ENCODE measurements around the gene SCGB3A1. TPM values are rescaled to one million over a fixed set of nuclear protein-coding genes. Genes with fewer than 3 reads are reported as not detected.

Gene SCGB3A1
- total and polyA plus RNA-seq, 5 donors = not detected

DNA sequence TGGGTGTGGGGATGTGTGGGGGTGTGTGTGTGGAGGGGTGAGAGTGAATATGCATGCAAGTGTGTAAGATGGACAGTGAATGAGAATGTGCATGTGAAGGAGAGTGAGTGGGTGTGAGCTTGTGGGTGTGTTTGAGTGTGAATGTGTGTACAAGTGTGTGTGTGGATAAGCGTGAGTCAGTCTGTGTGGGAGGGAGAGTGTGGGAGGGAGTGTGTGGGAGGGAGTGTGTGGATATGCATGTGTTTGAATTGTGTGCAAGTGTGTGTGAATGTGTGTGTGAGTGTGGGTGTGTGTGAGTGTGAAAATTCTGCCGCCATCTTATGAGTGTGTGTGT lies 3.7 kb upstream of the SCGB3A1 start:
- Histone ChIP-seq H3K4me1 (ENCODE audit: control insufficient read depth, insufficient read depth, low read length) (no peaks in the 10 kb centered on the region), H3K27ac (ENCODE audit: low read length) (no peak overlapping the region), H3K9me3 (ENCODE audit: control insufficient read depth, low read length) (no peaks in the 10 kb centered on the region), H3K4me3 (ENCODE audit: low read length) (no peak overlapping the region), H3K27me3 (ENCODE audit: control insufficient read depth, insufficient read depth) (no peaks in the 10 kb centered on the region)
- ATAC-seq = no peak
- WGBS = 82% methylated on average over 2 of the region's 2 CpGs
- intact Hi-C loops (cut with DNase I) = no loop called here
- DNase-seq = no peak

DNA sequence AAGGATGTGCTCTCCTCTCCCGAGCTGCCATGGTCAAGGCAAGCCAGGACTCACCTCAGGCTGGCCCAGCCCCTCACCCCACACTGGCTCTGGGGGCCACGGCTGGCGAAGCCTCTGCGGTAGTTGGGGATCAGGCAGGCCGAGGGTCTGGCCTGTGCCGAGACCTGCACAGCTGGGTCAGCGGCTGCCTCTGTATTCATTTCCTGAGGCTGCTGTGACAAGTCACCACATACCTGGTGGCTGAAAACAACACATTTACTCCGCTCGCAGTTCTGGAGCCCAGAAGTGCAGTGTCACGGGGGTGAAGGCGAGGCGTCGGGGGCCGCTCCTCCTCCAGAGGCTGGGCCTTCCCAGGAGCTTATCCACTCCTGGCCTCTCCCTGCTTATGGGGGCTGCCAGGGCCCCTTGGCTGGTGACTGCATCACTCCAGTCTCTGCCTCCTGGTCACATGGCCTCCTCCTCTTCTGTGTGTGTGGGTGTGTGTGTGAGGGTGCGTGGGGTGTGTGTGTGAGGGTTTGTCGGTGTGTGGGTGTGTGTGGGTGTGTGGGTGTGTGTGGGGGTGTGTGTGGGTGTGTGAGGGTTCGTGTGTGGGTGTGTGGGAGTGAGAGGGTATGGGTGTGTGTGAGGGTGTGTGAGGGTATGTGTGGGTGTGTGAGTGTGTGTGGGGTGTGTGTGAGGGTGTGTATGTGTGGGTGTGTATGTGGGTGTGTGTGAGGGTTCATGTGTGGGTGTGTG lies 3.2 kb upstream of the SCGB3A1 start:
- WGBS = 84% methylated on average over 17 of the region's 17 CpGs
- DNase-seq = peak in 1 of 3 donors; percentile 26
- no peaks in the 10 kb centered on the region for H3K27me3 ChIP-seq (ENCODE audit: control insufficient read depth, insufficient read depth)
- ATAC-seq = no peak
- no peak overlapping the region for H3K27ac ChIP-seq (ENCODE audit: low read length)
- H3K4me3 ChIP-seq (ENCODE audit: low read length) = no peak overlapping the region
- no peaks in the 10 kb centered on the region for H3K4me1 ChIP-seq (ENCODE audit: control insufficient read depth, insufficient read depth, low read length)
- no peaks in the 10 kb centered on the region for H3K9me3 ChIP-seq (ENCODE audit: control insufficient read depth, low read length)
- intact Hi-C loops (cut with DNase I) = no loop called here

DNA sequence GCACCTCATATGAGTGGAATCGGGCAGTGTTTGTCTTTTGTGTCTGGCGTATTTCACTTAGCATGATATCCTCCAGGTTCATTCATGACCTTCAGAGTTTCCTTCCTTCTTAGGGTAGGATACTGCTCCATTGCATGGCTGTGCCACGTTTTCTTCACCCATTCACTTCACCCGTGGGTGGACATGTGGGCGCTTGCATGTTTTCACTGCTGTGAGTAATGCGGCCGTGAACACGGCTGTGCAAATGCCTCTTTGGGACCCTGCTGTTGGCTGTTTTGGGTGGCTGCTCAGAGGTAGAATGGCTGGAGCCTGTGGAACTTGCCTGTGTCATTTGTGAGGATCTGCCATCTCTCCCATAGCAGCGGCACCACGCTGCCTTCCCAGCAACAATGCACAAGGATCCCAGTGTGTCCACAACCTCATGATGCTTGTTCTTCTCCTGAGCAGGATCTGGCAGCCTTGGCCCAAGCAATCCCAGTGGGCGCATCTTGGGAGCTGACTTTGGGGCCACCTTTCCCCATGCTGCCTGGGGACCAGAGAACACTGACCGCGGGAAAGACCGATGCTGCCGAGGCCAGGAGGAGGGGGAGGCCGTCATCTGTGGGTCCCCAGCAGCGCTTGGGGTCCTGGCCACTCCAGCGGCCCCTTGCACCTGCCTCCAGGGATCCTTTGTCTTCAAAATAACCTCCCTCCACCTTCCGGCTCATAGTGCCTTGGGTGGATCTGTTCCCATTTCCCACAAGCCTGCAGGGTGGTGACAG lies 2.3 kb upstream of the SCGB3A1 start:
- Histone ChIP-seq H3K4me3 (ENCODE audit: low read length) (no peak overlapping the region), H3K27me3 (ENCODE audit: control insufficient read depth, insufficient read depth) (no peaks in the 10 kb centered on the region), H3K4me1 (ENCODE audit: control insufficient read depth, insufficient read depth, low read length) (no peaks in the 10 kb centered on the region), H3K27ac (ENCODE audit: low read length) (no peak overlapping the region), H3K9me3 (ENCODE audit: control insufficient read depth, low read length) (no peaks in the 10 kb centered on the region)
- intact Hi-C loops (cut with DNase I) = no loop called here
- WGBS = 90% methylated on average over 19 of the region's 19 CpGs
- ATAC-seq (no peak), DNase-seq (peak in 1 of 3 donors; percentile 36)

DNA sequence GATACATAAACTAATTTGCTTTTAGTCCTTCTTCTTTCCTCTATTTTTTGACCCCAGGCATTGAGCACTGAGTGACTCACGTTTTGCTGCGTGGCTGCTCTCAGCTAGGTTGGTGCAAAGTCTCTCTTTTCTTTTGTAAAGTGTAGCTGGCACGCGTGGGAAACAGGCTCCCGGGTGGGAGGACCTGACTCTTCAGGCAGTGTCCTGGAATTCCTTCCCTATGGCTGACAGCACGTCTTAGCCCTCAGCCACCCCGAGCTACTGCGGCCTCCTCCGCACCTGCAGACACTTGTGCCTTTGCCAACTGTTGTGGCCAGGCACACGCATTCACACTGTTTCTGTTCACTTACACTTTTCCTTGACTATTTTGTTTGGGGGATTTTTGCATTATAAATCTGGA lies 877 bp upstream of the SCGB3A1 start:
- no peaks in the 10 kb centered on the region for H3K4me1 ChIP-seq (ENCODE audit: control insufficient read depth, insufficient read depth, low read length)
- no peak overlapping the region for H3K4me3 ChIP-seq (ENCODE audit: low read length)
- WGBS = 85% methylated on average over 10 of the region's 10 CpGs

DNA sequence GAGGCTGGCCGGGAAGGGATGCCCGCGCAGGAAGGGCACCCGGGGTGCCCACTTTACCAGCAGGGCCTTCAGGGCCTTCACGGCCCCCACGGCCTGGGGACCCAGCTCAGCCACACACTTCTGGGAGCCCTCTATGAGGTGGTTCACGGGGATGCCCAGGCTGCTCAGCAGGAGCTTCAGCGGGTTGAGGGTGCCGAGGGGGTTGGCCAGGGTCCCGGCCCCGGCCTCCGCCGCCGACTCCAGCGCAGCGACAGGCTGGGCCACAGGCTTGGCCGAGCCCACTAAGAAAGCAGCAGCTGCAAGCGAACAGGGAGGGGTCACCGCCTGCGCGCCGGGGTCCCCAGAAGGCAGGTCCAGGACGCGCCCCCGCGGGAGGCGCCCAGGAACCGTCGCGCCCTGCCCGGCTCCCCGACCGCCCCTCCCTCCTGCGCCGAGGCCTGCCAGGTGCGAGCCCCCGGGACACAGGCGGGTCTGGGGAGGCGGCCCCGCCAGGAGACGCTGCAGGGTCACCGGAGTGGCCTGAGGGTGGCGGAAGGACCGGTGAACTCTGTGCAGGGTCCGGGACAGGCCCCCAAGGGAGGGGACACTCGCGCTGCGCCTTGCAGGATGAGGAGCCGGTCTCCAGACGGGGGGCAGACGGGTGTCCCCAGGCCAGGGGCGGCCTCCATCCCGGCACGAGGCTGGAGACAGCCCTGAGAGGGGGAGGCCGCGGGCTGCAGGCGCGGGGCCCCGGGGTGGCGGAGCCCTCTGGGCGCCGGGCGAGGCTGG lies 572 bp downstream of the SCGB3A1 start:
- DNase-seq (no peak), ATAC-seq (no peak)
- Histone ChIP-seq H3K27me3 (ENCODE audit: control insufficient read depth, insufficient read depth) (no peaks in the 10 kb centered on the region), H3K9me3 (ENCODE audit: control insufficient read depth, low read length) (no peaks in the 10 kb centered on the region), H3K27ac (ENCODE audit: low read length) (no peak overlapping the region), H3K4me3 (ENCODE audit: low read length) (peak overlapping the region; percentile 30), H3K4me1 (ENCODE audit: control insufficient read depth, insufficient read depth, low read length) (no peaks in the 10 kb centered on the region)
- intact Hi-C loops (cut with DNase I) = no loop called here
- 2% methylated on average over 63 of the region's 63 CpGs for WGBS

More for the DNA sequence above, 877 bp upstream of the SCGB3A1 start:
- H3K9me3 ChIP-seq (ENCODE audit: control insufficient read depth, low read length) = no peaks in the 10 kb centered on the region
- DNase-seq (peak in 1 of 3 donors; percentile 24), ATAC-seq (no peak)
- intact Hi-C loops (cut with DNase I) = no loop called here
- H3K27me3 ChIP-seq (ENCODE audit: control insufficient read depth, insufficient read depth) = no peaks in the 10 kb centered on the region
- no peak overlapping the region for H3K27ac ChIP-seq (ENCODE audit: low read length)

DNA sequence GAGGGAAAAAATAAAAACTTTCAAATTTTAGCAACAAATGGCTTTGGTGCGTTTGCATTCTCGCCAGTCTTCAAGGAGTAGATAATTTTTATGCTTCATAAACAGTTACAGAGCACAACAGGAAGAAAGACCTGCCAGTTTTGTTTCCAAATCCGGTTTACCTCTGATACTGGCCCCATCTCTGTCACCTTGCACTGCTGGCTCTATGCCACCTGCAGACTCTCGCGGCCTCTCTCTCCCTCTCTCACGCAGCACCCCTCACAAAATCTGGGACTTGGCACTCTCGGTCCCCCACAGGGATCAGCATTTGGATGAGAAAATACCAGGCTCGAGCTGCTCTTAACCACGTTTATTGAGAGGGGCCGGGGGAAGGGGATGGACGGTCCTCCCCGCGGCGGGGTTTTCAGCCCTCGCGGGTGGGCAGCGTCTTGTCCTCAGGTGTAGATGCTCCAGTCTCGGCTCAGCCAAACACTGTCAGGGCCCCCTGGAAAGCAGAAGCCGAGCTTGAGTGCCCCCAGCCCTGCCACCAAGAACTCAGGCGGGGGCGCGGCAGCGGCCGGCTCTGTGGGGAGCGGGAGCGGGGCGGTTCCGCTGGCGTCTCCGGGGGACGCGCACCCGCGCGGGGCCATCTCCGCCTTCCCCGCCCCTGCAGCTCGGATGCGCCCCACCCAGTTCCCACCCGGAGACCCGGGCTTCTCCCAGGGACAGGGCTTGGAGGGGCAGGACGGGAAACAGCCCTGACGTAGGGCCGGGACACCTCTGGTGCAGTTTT lies 1.3 kb downstream of the SCGB3A1 start:
- Histone ChIP-seq H3K4me3 (ENCODE audit: low read length) (peak overlapping the region; percentile 1), H3K27me3 (ENCODE audit: control insufficient read depth, insufficient read depth) (no peaks in the 10 kb centered on the region), H3K9me3 (ENCODE audit: control insufficient read depth, low read length) (no peaks in the 10 kb centered on the region), H3K4me1 (ENCODE audit: control insufficient read depth, insufficient read depth, low read length) (no peaks in the 10 kb centered on the region), H3K27ac (ENCODE audit: low read length) (no peak overlapping the region)
- 3% methylated on average over 44 of the region's 44 CpGs for WGBS
- intact Hi-C loops (cut with DNase I) = no loop called here
- ATAC-seq = no peak
- no peak for DNase-seq

DNA sequence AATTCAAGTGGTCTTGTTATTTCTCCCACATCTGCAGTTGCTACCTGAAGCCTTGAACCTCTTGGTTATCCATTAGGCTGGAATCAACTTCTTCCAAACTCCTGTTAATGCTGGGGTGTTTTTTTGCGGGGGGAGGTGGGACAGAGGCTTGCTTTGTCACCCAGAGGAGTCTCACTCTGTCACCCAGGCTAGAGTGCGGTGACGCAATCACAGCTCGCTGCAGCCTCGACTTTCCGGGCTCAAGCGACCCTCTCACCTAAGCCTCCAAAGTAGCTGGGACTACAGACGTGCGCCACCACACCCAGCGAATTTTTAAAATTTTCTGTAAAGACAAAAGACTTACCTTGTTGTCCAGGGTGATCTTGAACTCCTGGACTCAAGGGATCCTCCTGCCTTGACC lies 4.4 kb downstream of the SCGB3A1 start:
- intact Hi-C loops (cut with DNase I) = no loop called here
- ATAC-seq (no peak), DNase-seq (no peak)
- Histone ChIP-seq H3K4me1 (ENCODE audit: control insufficient read depth, insufficient read depth, low read length) (no peaks in the 10 kb centered on the region), H3K9me3 (ENCODE audit: control insufficient read depth, low read length) (no peaks in the 10 kb centered on the region), H3K27me3 (ENCODE audit: control insufficient read depth, insufficient read depth) (no peaks in the 10 kb centered on the region), H3K27ac (ENCODE audit: low read length) (no peak overlapping the region), H3K4me3 (ENCODE audit: low read length) (no peak overlapping the region)
- 86% methylated on average over 10 of the region's 10 CpGs for WGBS

DNA sequence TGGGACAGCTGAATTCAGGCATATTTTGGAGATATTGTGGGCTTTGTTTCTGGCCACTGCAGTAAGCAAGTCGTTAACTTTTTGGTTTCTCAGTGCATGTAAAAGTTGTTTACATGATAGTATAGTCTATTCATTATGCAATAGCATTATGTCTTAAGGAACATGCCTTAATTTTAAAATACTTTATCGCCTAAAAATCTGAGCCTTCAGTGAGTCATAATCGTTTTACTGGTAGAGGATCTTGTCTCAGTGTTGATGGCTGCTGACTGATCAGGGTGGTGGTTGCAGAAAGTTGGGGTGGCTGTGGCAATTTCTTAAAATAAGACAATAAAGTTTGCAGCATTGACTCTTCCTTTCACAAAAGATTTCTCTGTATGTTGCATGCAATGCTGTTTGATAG lies 5.1 kb downstream of the SCGB3A1 start:
- Histone ChIP-seq H3K9me3 (ENCODE audit: control insufficient read depth, low read length) (no peaks in the 10 kb centered on the region), H3K4me1 (ENCODE audit: control insufficient read depth, insufficient read depth, low read length) (no peaks in the 10 kb centered on the region), H3K27ac (ENCODE audit: low read length) (no peak overlapping the region), H3K27me3 (ENCODE audit: control insufficient read depth, insufficient read depth) (no peaks in the 10 kb centered on the region), H3K4me3 (ENCODE audit: low read length) (no peak overlapping the region)
- WGBS = 83% methylated on average over 3 of the region's 3 CpGs
- DNase-seq (no peak), ATAC-seq (no peak)
- intact Hi-C loops (cut with DNase I) = no loop called here

DNA sequence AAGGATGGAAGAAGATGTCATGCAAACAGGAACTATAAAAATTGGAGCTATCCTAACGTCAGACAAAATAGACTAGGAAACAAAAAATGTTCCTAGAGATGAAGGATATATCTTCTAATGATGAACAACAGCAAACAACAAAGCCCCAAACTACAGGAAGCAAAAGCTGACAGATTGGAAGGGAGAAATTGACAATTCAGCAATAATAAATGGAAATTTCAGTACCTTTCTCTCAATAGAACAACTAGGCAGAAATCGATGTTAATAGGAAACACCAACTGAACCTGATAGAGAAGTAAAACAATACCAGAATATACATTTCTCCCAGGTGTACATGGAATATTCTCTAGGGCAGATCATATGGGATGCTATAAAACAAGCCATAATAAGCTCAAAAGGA lies 7.6 kb downstream of the SCGB3A1 start:
- Histone ChIP-seq H3K9me3 (ENCODE audit: control insufficient read depth, low read length) (no peaks in the 10 kb centered on the region), H3K27ac (ENCODE audit: low read length) (no peak overlapping the region), H3K4me1 (ENCODE audit: control insufficient read depth, insufficient read depth, low read length) (no peaks in the 10 kb centered on the region), H3K4me3 (ENCODE audit: low read length) (no peak overlapping the region), H3K27me3 (ENCODE audit: control insufficient read depth, insufficient read depth) (no peaks in the 10 kb centered on the region)
- ATAC-seq = no peak
- no peak for DNase-seq
- intact Hi-C loops (cut with DNase I) = no loop called here
- 73% methylated on average over 2 of the region's 2 CpGs for WGBS

DNA sequence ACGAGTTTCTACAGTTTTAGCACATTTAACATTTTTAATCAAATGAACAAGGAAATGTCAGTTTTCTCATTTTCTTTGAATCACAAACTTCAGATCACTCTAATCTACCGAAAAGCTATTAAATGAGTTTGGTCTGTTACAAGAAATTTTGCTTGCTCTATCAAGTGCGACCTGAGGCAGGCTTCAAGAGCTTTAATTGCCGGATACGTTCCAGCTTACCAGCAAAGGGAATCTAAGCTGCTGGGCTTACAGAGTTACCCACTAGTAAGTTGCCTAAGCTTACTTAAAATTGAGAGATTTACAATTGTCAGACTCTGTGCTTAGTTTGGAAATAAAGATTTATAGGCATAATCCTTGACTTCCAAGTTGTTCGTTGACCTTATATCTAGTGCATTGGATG lies 10.6 kb downstream of the SCGB3A1 start:
- no peaks in the 10 kb centered on the region for H3K27me3 ChIP-seq (ENCODE audit: control insufficient read depth, insufficient read depth)
- H3K4me1 ChIP-seq (ENCODE audit: control insufficient read depth, insufficient read depth, low read length) = no peaks in the 10 kb centered on the region
- intact Hi-C loops (cut with DNase I) = no loop called here
- H3K9me3 ChIP-seq (ENCODE audit: control insufficient read depth, low read length) = no peaks in the 10 kb centered on the region
- no peak overlapping the region for H3K4me3 ChIP-seq (ENCODE audit: low read length)
- H3K27ac ChIP-seq (ENCODE audit: low read length) = no peak overlapping the region
- ATAC-seq = no peak
- no peak for DNase-seq
- WGBS = 88% methylated on average over 6 of the region's 6 CpGs

All from right cardiac atrium (tissue), 5 donors.